ENCODE measurements around the gene TIPARP.

- TF ChIP-seq, protein P1, sequence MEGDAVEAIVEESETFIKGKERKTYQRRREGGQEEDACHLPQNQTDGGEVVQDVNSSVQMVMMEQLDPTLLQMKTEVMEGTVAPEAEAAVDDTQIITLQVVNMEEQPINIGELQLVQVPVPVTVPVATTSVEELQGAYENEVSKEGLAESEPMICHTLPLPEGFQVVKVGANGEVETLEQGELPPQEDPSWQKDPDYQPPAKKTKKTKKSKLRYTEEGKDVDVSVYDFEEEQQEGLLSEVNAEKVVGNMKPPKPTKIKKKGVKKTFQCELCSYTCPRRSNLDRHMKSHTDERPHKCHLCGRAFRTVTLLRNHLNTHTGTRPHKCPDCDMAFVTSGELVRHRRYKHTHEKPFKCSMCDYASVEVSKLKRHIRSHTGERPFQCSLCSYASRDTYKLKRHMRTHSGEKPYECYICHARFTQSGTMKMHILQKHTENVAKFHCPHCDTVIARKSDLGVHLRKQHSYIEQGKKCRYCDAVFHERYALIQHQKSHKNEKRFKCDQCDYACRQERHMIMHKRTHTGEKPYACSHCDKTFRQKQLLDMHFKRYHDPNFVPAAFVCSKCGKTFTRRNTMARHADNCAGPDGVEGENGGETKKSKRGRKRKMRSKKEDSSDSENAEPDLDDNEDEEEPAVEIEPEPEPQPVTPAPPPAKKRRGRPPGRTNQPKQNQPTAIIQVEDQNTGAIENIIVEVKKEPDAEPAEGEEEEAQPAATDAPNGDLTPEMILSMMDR (IDR thresholded peaks at IDR 0.05) = no peak
- no peak for TF ChIP-seq POLR2A (IDR thresholded peaks at IDR 0.05)
- no peak for TF ChIP-seq EP300 (IDR thresholded peaks at IDR 0.05)
Measured at GRCh38 chr3:156735471-156735870, 61.1 kb downstream of the TIPARP start.

Measured in gastroesophageal sphincter (tissue), 3 donors.